Cardiac septum (tissue), 1 donor: Measurements from ENCODE around the gene ARHGAP23. TPM values are rescaled to one million over a fixed set of nuclear protein-coding genes. Genes with fewer than 3 reads are reported as not detected.
A peak's percentile ranks its signal among the peaks of the same experiment; 100 is the strongest.
"Not testable (repeated sequence)": the region's sequence is repeated elsewhere in the genome, so short reads cannot be mapped to it uniquely, and the experiment has no call there.

Experiments
- DNase-seq: peaks from one replicate; pipeline ENCODE4 v3.0.0-alpha.2; 2020; ENCODE audit warnings: low spot score
- intact Hi-C: fragments of 100-400 bp; cut with DNase I; formaldehyde crosslinking; loops from one replicate; pipeline ENCODE4 v1.14.0; 2022
- total RNA-seq: library from RNA; stranded (reverse); fragmentation: NEBNext Ultra II Directional; extraction: Animal tissue kit (Norgen Biotek cat#: 25700); gene quantifications from one replicate; pipeline ENCODE4 v1.2.1, GENCODE V29; 2021
- donor health status: DM: no; HTN: no; CAD: no.

Gene ARHGAP23
- total RNA-seq, 1 donor from 2014 or later: 96.8 TPM

GRCh38 chr17:38471253-38471652 lies 43.0 kb downstream of the ARHGAP23 start:
- intact Hi-C loops, DNase-seq: not testable (repeated sequence)

DNA sequence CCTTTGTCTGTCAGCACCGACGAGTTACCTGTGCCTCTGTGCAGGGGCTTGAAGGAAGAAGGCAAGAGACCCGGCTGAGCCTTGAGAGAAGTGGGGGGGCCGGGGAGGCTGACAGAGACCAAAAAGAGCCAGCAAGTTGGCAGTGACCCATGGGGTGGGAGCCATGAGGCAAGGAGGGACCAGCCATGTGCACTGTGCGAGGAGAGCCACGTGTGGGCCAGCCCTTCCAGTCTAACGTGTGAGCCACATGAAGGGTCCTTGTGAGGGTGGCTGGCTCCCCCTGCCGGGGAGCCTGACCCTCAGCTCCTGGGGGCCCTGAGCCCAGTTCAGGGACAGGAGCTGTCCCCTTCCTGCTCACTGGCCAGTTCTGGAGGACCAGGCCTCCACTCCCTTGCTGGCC lies 46.4 kb downstream of the ARHGAP23 start:
- intact Hi-C loops, DNase-seq: not testable (repeated sequence)

GRCh38 chr17:38476549-38476948 lies 48.3 kb downstream of the ARHGAP23 start:
- intact Hi-C loops: no loop called here
- no peak for DNase-seq

GRCh38 chr17:38477417-38477816 lies 49.2 kb downstream of the ARHGAP23 start:
- not testable (repeated sequence) for DNase-seq

DNA sequence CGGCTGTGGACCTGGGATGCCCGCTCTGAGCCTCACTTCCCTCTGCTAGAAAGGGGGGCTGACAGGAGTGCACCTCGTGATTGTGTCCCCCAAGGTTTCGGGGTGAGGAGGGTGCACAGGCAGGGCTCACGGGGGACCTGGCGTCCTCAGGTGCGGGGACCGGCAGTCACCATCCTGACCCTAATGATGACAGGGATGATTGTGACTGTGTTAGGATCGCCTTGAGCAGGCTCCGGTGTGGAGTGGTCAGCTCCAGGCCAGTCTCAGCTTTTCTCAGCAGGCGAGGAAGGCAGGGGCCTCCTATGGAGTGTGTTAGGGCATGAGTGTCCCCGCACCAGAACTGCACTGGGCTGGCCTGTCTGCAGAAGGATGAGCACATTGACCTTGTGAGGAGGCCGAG lies 49.7 kb downstream of the ARHGAP23 start:
- intact Hi-C loops, DNase-seq: not testable (repeated sequence)

More at GRCh38 chr17:38477417-38477816, 49.2 kb downstream of the ARHGAP23 start:
- intact Hi-C loops: not testable (repeated sequence)

DNA sequence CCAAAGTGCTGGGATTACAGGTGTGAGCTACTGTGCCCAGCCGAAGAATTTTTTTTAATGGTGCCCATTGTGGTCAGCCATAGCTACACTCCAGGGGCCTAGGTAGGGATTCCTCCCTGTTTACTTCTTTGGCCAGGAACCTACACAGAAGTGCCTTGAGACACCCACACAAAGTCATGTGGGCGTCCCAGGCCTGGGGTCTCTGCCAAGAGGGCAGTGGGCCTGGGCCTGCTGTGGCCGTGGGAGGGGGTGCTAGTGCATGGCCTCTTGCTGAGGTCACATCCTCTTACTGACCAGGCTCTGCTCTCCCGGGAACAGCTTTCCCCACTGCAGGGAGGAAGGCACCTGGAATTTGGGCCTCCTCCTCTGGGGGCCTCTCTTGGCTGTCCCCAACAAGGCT lies 50.4 kb downstream of the ARHGAP23 start:
- DNase-seq: not testable (repeated sequence)

DNA sequence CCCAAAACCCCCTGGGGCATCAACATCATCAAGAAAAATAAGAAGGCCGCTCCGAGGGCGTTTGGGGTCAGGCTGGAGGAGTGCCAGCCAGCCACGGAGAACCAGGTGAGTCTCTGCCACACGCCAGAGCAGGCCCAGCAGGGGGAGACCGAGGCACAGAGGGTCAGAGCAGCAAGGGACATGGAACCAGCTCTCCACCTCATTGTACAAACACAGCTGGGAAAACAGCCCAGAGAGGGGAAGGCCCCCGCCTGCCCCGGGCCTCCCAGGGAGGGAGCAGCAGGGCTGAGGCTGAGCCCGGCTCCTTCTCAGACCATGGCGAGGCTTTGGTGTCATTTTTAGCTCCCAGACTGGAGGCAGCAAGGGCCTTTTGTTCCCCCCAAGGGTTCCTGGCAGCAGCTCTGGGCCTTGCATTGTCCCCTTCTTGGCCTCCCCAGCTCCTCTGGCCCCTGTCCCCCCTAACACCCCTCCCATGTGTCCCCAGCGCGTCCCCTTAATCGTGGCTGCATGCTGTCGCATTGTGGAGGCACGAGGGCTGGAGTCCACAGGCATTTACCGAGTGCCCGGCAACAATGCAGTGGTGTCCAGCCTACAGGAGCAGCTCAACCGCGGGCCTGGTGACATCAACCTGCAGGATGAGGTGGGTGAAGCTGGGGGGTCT lies 53.9 kb downstream of the ARHGAP23 start:
- intact Hi-C loops: loop anchor here (10.0 kb wide), 1 partner anchor 127 kb away; the partner anchor contains the start of gene SOCS7

More for the DNA sequence above, 50.4 kb downstream of the ARHGAP23 start:
- intact Hi-C loops: not testable (repeated sequence)

DNA sequence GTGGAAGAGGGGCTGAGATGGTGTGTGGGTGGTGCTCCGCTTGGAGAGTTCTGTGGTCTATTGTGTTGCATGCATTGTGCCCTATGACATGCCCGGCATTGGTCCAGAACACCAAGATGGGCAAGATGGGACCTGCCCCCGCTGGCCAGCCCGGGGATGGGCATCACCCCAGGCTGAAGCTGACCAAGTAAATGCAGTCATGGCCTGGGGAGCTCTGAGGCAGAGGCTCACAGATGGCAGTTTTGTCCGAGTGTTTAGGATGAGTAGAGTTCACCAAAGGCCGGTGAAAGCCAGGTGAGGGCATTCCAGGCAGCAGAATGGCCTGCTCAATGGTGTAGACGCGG lies 54.4 kb downstream of the ARHGAP23 start:
- not testable (repeated sequence) for DNase-seq
- intact Hi-C loops: loop anchor here (10.0 kb wide), 1 partner anchor 128 kb away; the partner anchor contains the start of gene SOCS7

More for the DNA sequence above, 53.9 kb downstream of the ARHGAP23 start:
- not testable (repeated sequence) for DNase-seq

DNA sequence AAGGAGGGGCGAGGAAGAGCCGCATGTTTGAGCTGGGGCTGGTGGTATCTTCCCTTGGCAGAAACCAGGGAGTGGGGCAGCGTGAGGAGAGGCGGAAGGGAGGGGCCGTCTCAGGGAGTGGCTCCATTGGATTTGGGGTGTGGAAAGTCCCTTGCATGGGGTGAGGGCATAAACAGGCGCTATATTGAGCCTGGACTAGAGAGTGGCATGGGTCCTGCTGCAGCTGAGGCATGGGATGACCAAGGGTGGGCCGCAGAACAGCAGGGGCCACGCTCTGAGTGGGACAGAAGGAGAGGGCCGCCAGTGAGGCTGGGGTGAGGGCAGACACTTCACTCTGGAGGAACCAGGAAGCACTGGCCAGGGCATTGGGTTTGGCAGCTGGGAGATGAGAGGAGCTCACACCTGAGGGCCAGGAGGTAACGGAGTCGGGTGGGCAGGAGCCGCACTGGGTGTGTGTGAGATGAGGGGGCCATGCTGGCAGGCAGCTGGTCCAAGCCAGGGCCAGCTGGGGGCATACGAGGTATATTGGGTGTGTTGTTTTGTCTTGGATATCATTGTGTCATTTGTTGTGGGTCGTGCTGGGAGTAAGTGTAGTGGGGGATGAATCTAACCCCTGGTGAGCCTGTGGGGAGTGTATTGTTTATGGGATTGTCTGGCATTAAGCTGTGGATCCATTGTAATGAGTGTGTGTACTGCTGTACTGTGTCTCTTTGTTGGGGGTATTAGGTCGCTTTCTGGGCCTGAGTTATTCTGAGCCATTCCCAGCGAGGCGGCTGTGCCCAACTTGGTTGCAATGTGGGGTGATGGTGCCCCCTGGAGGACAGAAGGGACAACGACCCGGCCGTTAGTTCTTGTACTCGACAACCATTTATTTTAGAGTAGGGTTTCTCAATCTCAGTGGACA lies 56.2 kb downstream of the ARHGAP23 start:
- DNase-seq: not testable (repeated sequence)
- intact Hi-C loops: loop anchor here (1.0 to 10.0 kb wide), 3 partner anchors 40 to 130 kb away; partner anchors contain the start of genes ARHGAP23 and SOCS7

DNA sequence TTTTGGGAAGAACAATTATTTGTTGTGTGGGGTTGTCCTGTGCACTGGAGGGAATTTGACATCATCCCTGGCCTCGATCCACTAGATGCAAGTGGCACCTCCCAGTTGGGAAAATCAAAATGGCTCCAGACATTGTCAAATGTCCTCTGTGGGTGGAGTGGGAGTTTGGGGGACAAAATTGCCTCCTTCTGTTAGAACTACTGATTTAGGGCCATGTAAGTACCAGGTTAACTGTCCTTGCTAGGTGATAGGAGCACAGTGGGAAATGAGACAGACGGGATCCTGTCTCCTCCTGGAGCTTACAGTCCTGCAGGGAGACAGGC lies 56.8 kb downstream of the ARHGAP23 start:
- no peak for DNase-seq
- intact Hi-C loops: loop anchor here (1.0 to 10.0 kb wide), 3 partner anchors 41 to 130 kb away; partner anchors contain the start of genes ARHGAP23 and SOCS7

GRCh38 chr17:38485681-38486298 lies 57.5 kb downstream of the ARHGAP23 start:
- intact Hi-C loops: loop anchor here (1.0 to 10.0 kb wide), 3 partner anchors 41 to 131 kb away; partner anchors contain the start of genes ARHGAP23 and SOCS7
- not testable (repeated sequence) for DNase-seq

DNA sequence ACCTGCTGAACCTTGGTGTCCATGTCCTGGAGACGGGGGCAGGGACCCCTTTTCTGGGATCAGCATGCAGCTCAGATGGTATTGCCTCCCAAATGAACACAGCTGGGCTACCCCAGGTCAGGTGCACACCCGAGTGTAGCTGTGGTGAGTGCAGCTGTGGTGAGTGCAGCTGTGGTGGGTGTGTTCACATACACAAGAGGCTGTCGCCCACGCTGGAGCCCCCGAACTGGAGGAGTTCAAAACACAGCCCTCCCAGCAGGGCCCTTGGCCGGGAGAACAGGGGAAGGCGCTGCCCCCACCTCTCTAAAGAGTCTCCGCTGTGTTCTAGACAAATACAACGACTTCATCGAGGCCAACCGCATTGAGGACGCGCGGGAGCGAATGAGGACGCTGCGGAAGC lies 61.5 kb downstream of the ARHGAP23 start:
- intact Hi-C loops: loop anchor here (5.0 to 10.0 kb wide), 4 partner anchors 62 to 178 kb away; partner anchors contain the start of genes ARHGAP23 and SOCS7
- not testable (repeated sequence) for DNase-seq

DNA sequence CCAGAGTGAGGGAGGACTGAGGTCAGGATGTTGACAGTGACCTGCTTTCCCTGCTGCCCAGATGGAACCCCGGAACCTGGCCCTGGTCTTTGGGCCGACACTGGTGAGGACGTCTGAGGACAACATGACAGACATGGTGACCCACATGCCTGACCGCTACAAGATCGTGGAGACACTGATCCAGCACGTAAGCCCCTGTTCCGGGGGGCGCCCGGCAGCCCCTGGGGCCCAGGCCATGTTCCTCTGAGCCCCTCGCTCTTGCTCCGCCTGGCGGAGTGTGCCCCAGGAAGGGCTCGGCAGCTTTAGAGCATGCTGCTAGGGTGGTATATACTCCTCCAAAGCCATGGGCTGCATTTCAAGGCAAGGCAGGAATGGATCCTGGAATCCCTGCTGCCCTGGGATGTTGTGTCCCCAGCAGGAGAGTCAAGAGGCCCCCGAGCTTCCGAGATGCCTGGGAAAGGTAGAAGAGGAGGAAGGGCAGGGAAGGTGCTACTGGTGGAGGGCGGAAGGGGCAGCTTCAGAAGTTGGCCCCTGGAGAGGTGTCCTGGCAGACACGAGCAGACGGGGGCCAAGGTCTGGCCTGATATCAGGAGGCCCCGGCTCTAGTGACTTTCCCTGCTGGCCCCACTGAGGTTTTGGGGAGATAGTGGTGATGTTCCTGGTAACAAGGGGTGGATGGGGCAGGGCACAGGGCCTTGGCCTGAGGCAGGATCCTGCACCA lies 63.2 kb downstream of the ARHGAP23 start:
- not testable (repeated sequence) for DNase-seq
- intact Hi-C loops: loop anchor here (5.0 kb wide), 2 partner anchors 91 to 176 kb away; no protein-coding TSS in a partner anchor

- intact Hi-C loops: loop anchor here (5.0 kb wide), 2 partner anchors 90 to 175 kb away; no protein-coding TSS in a partner anchor
- DNase-seq: peak; percentile 94
Observed at GRCh38 chr17:38492067-38493040, 64.1 kb downstream of the ARHGAP23 start.

GRCh38 chr17:38494152-38494551 lies 65.9 kb downstream of the ARHGAP23 start:
- not testable (repeated sequence) for DNase-seq
- intact Hi-C loops: loop anchor here (5.0 kb wide), 2 partner anchors 88 to 173 kb away; no protein-coding TSS in a partner anchor

DNA sequence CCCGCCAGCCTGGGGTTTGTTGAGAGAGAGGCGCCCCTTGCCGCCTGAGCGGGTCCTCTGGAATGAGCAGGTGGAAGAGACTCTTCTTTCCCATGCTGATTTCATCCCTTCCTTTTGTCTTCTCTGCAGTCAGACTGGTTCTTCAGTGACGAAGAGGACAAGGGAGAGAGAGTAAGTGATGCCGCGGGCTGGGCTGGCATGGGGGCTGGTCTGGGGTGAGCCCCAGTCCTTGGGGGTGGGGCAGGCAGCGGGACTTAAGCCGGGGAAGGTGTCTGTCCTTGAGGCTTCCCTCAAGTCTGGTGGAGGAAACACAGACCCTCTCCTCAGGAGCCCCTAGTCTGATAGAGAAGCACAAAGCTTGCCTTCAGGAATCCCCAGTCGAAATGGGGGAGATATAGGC lies 69.4 kb downstream of the ARHGAP23 start:
- DNase-seq, intact Hi-C loops: not testable (repeated sequence)

GRCh38 chr17:38498353-38498752 lies 70.1 kb downstream of the ARHGAP23 start:
- intact Hi-C loops: no loop called here
- DNase-seq: no peak

- DNase-seq, intact Hi-C loops: not testable (repeated sequence)
Observed at GRCh38 chr17:38499230-38499629, 71.0 kb downstream of the ARHGAP23 start.
